SHP77 (cell line): ENCODE results near the gene ALOXE3.

ENCODE experiments used
- DNase-seq, 2 experiments: peaks; one replicate each; lab custom pipeline; 2025; lab: John Stamatoyannopoulos, UW

The ALOXE3 gene

GRCh38 chr17:8051831-8052230, 66.5 kb downstream of the ALOXE3 start:
- DNase-seq, result no peak

GRCh38 chr17:8048736-8049135, 69.6 kb downstream of the ALOXE3 start:
- no peak for DNase-seq

- DNase-seq, result no peak
Observed at GRCh38 chr17:8048236-8048635, 70.1 kb downstream of the ALOXE3 start.

GRCh38 chr17:8047769-8048110, 70.6 kb downstream of the ALOXE3 start:
- no peak for DNase-seq

- no peak for DNase-seq
Observed at GRCh38 chr17:8046929-8047768, 71.2 kb downstream of the ALOXE3 start.

- DNase-seq, result no peak
Observed at GRCh38 chr17:8046306-8046928, 71.9 kb downstream of the ALOXE3 start.
